HG03520 (cell line): ENCODE results near the gene TFCP2.
"Not testable (repeated sequence)": the region's sequence is repeated elsewhere in the genome, so short reads cannot be mapped to it uniquely, and the experiment has no call there.

Experiments used
- ATAC-seq: cut with Tn5 transposase; IDR thresholded peaks from one replicate; pipeline ENCODE4 v1.9.1; 2021; ENCODE audit warnings: mild to moderate bottlenecking, moderate library complexity; ENCODE audit not compliant: unreplicated experiment

The TFCP2 gene, protein sequence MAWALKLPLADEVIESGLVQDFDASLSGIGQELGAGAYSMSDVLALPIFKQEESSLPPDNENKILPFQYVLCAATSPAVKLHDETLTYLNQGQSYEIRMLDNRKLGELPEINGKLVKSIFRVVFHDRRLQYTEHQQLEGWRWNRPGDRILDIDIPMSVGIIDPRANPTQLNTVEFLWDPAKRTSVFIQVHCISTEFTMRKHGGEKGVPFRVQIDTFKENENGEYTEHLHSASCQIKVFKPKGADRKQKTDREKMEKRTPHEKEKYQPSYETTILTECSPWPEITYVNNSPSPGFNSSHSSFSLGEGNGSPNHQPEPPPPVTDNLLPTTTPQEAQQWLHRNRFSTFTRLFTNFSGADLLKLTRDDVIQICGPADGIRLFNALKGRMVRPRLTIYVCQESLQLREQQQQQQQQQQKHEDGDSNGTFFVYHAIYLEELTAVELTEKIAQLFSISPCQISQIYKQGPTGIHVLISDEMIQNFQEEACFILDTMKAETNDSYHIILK

DNA sequence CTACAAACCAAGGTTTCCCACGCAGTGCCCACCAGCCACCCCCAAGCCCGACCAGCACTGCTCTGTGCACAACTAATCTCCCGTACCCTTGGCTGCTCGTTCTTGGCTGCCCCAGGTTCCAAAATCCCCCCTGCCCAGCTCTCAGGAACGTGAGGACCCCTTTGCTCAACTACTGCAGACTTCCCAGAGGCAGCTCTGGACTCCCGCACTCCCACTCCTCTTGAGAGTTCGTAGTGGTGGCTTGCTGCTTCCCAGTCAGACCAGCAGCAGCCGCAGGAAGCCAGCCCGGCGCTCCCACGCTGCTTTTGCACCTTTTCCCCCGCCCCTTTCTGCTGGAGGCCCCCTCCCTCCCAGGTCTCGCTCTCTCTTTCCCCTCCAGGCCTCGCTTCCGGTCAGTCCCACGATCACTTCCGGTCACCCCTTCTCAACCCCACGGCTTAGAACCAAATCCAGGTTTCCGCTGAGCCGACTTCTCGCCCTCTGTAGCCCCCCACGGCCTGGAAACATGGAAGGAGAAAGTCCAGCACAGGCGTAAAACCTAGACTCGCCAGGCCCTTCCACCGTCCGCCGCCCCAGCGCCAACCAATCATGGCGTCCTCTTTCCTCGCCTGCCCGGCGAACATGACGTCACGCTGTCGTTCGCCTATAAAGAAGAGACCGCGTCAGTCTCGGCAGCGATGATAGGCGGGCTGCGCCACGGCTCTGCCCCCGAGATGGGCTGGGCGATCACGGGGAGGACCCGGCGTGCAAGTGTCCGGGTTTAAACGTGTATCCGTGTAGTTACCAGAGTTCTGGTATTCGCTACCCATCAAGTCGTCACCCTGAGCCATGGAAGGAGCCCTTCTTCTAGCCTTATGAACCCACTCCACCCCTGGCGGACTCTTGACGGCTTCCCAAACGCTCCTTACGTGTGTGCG is at the start of gene TFCP2:
Gene TFCP2 (minus strand): TSS at position 621 of the 917 bp plus-strand sequence. CDS start 713 bp downstream, outside the sequence.
- ATAC-seq: peak; percentile 93

DNA sequence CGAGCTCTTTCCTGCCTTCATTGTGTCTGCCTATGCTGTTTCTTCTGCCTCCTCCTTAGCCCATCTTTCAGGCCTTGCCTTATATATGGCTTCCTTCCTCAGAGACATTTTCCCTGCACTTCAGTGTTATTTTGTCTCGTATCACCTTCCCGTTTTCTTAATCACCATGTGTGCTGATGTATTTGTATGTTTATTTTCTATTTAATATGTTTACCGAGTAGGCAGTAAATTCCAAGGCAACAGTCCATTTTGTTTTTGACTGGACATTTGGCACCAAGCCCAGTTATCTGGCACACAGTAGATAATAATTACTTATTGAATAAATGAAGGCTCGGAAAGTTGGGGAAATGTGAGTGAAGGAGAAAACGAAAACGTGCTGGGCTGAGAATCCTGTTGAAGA is 49.5 kb upstream of the TFCP2 start:
- no peak for ATAC-seq

DNA sequence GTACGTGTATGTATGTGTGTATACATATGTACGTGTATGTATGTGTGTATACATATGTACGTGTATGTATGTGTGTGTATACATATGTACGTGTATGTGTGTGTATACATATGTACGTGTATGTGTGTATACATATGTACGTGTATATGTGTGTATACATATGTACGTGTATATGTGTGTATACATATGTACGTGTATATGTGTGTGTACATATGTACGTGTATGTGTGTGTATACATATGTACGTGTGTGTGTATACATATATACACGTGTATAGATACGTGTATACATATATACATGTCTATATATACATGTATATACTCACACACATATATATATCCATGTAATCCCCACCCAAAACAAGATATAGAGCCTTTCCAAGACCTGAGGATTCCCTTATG is 46.9 kb upstream of the TFCP2 start:
- not testable (repeated sequence) for ATAC-seq

DNA sequence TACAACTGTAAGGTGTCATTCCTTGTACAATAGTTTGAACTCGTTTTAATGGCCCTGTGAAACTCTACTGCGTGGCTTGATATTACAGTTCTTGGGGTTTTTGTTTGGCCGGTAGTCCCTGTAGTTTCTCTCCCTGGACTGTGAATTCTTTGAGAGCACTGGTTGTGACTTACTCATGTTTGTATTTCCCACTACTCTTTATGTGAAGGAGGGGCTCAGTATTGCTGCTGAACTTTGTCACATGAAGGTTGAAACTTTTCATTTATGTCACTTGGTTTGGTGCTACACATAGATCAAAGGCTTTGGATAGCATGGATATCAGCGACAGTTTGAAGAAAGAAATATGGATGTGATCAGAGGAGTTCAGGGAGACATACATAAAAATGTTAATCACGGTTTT is 46.4 kb upstream of the TFCP2 start:
- no peak for ATAC-seq

DNA sequence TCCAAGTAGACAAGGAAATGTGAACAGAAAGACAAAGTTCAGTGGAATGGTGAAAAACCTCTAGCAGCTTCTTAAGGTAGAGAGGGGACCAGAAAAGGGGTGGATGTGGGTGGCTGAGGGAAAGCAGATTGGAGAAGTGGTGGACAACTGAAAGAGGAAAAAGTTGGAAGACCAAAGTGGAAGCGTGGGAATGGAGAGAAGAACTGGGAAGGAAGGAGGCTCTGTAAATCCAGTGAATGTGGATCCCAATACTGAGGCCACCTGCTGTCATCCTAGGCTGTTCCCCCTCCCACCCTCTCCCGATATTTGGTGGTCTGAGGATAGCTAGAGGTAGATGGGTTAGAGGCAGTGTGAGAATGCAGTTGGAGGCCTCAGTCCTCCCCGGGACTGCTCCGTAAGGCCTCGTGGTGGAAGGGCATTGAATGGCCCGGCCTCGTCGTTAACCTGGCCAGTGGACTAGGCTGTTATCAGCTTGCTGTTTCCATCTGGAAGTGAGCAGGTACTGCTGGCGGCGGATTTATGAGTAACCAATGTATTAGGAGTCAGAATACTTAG is 45.7 kb upstream of the TFCP2 start:
- ATAC-seq: no peak

DNA sequence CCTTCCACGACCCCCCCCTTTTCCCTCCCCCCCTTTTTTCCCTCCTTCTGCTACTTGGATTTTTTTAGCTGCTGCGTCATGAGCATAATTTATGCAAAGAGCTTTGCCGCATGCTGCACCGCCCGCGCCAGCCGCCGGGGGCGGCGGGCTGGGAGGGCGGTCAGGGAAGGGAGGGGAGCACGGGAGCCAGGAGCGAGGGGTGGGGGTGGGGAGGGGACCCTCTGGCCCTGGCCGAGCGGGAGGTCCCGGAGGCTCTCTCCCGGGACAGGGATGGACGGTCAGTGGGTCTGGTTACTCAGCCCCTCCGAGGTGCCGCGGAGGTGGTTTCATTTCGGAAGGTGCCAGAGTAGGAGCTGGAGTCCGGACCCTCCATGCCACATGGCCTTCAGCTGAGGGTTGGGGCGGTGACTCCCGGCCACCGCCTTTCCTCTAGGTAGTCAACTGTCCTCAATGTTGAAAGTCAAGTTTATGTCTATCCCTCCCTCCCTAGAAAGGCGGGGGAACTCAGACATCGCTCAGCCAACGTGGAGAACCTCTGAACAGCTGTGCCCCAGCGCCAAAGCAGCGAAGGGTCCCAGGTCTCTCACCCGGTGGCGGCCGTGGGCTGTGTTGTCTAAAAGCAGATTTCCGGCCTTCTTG is 45.2 kb upstream of the TFCP2 start, which contains the start of gene POU6F1:
Gene POU6F1 (minus strand): TSS at position 95 of the 639 bp plus-strand sequence. CDS start 11,226 bp downstream, outside the sequence.
- ATAC-seq: peak; percentile 59

DNA sequence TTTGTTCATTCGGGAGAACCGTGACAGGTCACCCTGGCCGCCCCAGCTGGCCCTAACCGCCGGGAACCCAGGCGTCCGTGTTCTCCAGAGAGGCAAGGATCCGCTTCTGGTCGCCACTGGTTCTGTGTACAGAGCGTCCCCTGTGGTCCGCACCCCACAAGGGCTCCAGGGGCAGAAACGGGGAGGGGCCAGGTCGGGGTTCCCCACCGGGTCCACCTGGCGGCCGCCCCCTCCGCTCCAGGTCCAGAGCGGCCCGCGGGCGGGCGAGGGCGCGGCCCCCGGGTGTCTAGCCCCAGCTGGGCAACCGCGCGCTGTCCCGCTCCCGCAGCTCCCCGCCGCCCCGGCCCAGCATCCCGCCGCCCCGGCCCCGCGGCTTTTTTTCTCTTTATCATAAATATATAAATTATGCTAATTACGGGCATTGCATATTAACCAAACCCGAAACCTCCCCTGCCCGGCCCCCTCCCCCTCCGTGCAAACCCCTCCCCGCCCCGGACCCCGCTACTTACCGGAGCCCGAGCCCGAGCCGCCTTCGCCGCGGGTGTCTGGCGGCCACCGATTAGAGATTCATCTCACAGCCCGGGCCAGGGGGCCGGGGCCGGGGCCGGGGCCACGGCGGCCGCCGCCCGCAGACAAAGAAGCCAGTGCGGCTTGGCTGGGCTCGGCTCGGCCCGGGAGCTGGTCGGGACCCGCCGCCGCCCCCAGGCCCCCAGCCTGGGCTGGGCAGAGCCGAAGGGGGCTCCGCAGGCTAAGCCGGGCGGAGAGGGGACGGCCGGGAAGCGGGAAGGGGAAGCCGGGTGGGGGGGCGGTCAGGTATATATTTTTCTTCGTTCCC is 44.4 kb upstream of the TFCP2 start:
- no peak for ATAC-seq

DNA sequence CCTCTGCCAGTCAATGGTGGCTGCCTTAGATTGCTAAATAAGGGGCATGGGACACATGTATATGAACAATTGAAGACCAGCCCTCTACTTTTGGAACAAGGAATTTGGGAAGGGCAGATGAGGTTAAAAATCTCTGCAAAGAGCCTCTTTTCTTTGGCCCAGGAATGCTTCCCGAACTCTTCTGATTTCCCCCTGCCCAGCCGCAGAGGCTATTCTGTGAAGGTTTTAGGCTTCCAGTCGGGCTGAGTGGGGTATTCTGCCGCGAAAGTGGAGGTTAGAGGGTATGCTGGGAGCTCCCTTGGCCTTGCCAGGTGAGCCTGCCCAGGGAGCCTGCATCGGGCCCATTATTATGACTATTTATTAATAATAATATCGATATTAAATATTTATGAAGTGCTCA is 43.7 kb upstream of the TFCP2 start:
- no peak for ATAC-seq

DNA sequence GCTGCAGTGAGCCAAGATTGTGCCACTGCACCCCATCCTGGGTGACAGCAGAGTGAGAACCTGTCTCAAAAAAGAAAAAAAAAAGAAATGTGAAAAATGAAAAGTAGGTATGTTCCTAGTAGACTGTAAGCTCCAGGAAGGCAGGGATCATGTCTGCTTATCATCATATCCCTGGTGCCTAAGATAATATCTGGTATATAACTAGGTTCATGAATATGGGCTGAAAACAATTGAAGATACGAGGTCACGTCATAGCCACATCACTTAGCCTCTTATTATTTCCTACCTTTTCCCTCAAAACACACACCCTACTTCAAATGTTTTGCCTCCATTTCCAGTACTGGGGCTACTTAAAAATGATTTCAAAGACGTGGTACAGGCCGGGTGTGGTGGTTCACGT is 42.0 kb upstream of the TFCP2 start:
- ATAC-seq: no peak

DNA sequence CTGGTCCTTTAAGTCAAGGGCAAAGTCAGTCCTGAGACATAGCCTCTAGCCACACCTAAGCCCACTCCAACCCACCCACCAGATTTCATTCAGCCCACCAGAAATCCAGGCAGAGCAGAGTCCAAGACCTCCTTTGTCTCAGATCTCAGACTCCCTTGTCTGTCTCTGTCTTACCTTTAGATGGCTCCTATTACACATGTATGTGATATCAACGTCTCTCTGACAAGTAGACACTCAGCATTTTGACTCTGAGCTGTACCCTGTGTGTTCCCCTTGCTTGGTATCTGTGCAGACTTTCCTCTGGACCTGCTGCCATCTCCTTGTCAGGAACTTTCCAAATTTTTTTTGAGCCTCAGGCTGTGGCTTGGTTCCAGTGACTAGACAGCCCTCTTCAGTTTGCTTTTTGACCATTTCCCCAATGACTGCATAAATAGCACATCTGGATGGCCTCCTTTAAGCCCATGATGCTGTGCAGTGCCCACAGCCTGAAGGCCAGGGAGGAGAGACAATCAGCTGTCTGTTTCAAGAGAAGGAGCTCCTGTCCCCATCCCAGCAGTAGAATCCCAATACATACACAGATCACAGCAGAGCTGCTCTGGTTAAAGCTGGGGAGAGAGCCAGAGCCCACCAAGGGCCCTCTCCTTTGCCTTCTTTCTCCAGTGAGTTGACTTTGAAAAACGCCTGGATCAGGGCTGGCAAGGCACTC is 37.9 kb upstream of the TFCP2 start:
- no peak for ATAC-seq

DNA sequence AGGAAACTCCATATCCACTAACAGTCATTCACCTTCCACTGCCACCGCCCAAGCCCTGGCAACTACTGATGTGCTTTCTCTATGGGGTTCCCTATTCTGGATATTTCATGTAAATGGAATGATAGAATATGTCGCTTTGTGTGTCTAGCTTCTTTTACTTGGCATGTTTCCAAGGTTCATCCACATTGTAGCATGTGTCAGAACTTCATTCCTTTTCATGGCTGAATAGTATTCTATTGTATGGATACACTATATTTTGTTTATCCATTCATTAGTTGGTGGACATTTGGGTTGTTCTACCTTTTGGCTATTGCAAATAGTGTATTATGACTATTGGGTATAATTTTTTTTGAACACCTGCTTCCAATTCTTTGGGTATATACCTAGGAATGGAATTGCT is 36.3 kb upstream of the TFCP2 start:
- no peak for ATAC-seq

DNA sequence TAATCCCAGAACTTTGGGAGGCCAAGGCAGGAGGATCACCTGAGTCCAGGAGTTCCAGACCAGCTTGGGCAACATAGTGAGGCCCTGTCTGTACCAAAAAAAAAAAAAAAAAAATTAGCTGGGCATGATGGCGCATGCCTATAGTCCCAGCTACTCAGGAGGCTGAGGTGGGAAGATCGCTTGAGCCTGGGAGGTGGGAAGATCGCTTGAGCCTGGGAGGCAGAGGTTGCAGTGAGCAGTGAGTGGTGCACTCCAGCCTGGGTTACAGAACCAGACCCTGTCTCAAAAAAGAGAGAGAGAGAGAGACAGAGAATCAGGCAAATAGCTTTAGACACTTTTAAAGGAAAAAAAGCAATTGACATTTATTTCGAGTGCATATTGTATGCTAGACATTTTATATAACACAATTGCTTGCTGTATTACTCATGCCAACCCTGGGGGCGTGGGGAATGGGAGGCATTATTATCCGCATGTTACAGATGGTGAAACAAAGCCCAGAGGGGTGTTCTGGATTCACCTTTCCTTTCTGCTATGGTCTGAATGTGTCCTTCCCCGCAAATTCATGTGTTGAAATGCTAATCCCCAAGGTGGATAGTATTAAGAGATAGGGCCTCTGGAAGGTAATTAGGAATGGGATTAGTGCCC is 35.2 kb upstream of the TFCP2 start:
- ATAC-seq: no peak

DNA sequence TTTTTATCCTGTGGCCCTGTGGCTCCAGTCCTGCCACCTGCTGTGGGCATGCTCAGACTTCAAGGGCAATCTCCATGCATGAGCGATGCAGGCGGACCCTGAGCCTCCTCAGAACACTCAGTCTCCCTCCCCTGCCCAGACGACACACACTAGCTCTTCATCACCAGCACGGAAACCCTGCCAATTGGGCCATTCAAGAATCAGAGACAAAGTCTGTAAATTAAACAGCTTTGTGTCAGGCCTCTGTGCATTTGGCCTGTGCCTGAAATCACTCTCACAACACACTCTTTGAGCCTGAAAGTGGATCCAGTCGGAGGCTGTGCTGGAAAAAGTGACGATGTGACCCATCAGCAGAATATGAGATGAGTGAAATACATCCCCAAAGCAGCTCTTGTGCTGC is 32.4 kb upstream of the TFCP2 start:
- ATAC-seq: no peak

DNA sequence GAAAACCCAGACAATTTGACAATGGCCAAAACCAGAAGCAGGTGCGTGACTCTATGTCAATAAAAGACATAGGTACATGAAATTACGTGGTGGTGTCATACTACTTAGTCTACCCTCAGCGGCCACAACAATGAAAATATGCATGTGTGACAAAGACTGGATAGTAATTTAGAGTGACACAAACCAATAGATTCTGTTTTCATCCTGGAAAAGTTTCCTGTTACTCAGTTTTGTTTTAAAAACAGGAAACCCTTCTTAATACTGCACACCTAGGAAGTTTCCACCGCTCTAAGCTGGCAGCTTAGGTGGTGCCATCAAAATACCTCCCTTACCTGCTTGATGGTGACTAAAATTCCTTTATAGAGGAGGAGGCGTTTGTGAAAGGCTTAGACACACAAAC is 29.8 kb upstream of the TFCP2 start:
- ATAC-seq: no peak

DNA sequence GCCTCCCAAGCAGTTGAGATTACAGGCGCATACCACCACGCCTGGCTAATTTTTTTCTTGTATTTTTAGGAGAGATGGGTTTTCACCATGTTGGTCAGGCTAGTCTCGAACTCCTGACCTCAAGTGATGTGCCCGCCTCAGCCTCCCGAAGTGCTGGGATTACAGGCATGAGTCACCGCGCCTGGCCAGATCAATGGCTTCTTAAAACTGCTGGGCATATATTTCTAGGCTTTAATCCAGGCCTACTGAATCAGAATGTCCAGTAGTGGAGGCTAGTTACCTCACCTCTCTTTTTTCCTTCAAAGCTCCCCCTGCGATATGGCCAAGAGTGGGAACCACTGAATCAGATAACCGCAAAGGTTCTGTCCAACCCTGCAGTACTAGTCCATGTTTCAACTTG is 27.9 kb upstream of the TFCP2 start:
- no peak for ATAC-seq

DNA sequence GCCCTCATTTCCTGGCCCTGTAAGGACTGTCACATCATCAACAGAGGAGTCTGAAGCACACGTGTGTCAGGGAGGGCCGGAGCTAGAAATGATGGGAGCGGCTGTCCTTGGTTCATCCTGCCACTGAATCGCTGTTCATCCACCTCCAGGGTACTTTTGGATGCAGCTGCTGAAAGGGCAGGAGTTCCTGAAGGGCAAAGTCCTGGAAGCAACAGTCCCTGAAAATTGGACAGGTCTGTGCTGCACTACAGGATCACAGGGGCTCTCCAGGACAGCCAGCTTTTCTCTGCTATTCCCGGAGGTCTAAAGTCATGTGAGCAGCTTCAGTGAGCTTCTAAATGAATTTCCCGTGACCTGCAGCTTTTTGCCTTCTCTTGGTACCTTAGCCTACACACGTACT is 27.2 kb upstream of the TFCP2 start:
- ATAC-seq: no peak

DNA sequence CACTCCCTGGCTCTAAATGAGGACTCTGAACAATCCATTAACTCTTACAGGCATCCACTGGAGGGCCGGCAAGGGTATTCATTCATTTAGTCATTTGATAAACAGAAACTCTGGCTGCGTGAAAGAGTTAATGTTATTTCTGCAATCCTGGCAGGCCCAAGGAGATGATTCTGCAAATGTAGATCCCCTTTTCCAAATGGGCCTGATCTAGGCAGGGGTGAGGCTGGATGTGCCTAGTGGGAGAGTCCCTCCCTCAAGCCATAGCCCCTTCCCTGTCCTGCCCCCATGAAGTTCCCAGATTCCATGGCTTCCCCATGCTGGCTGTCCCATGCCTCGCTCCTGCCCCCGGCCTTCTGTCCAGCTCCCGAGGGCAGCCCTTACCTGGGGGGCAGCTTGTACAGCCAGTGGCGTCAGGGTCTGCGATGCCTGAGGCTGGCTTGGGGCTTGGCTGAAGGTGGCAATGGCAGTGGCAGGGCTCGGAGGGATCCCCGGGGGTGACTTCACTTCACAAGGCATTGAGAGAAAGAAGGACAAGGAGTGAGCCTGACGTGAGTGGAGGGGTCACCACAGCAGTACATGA is 26.5 kb upstream of the TFCP2 start:
- no peak for ATAC-seq

DNA sequence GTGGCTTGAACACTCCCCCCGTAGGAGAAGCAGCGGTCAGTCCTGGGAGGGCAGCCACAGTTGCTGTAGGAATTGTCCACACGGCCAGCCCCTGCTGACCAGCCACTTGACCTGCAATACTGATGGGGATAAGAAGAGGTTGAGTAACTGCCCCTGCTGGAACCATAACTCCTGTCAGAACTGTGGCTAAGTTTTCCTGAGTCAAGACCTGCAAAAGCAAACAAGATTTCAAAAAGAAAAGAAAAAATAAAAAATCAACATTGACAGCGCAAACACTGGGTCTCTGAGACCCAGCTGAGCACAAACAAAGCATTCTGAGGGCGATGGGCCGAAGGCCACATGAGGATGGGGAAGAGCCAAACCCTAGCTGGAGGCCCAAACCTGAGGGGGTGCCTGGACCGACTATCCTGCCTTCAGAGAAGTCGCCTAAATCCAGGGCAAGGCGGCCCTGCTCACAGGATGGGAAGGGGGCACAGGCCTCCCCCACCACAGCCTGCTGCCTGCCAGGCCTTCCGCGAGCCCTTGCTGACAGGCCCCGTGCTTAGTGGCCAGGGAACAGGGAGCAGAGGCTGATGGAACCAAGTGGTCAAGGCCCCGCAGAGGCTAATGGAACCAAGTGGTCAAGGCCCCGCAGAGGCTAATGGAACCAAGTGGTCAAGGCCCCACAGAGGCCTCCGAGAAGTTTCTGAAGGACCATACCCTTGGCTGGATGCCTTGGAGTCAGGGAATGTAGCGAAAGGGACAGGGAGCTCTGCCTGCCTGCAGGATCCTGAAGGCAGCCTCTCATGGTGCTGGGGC is 25.8 kb upstream of the TFCP2 start:
- no peak for ATAC-seq
